ENCODE data around the gene TMEM190. TPM values are rescaled to one million over a fixed set of nuclear protein-coding genes. Genes with fewer than 3 reads are reported as not detected.

Gene TMEM190
- total and polyA plus RNA-seq, 2 of the 8 experiments (the other 6 are each of a cell fraction or from before 2014, with no cell fraction given): 1.6 TPM; not detected in 1

DNA sequence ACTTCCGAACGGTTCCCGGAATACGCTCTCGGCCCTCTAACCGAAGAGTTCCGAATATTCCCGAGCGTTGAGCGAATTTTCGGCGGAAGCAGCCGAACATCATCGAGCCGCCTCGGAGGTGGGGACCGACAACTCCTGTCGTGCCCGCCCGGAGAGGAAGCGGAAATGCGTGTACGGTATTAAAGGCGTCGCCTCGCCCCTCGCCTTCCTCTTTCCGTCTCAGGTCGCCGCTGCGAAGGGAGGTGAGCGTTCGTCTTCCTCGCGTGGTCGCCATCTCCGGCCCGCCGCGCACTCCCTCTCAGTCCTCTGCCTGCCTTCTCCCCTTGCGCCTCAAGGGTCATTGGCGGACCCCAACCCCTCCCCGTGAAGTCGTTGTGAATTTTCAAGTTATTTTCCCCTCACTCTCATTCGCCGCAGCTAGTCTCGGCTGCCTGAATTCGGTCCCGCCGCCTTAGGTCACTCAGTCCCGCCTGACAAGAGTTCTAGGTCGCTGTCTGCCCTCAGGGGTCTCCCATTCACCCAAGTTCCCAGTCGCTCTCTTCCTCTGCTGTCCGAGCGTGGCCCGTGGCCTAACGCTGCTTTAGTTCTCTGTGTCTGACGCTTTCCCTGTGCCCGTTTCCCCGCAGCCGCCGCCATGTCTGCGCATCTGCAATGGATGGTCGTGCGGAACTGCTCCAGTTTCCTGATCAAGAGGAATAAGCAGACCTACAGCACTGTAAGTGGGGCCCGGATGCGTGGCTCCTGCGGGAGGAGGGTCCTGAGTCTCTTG, 9.3 kb downstream of the TMEM190 start, which contains the start of gene RPL28:
Gene RPL28, plus strand, starts transcription at position 209 of the 769 bp plus-strand sequence. Its CDS starts 426 bp downstream, at position 635.
- Histone ChIP-seq H2BK12ac (ENCODE audit: low read depth, low read length) (peak within 1 kb of the TSS; percentile 84), H3K79me1 (ENCODE audit: low read depth, low read length) (peaks cover 33% of the 10 kb centered on the region), H3K36me3 (ENCODE audit: control insufficient read depth in 2 of 4, insufficient read depth in 4 of 4, low read length in 3 of 4) (peaks cover 23 to 35% (median 26%) of the 10 kb centered on the region in 4 experiments), H4K8ac (ENCODE audit: extremely low read depth, insufficient read depth, low read length) (peak within 1 kb of the TSS; percentile 19; the same call in 1 of the 2 replicates), H3K27me3 (replicated peaks in 1 of 4; ENCODE audit: control insufficient read depth in 3 of 4, extremely low read depth in 1 of 4, insufficient read depth in 3 of 4, low read length in 3 of 4) (peaks cover 0 to 6% (median 3%) of the 10 kb centered on the region in 4 experiments; a peak in 3 of 7 replicates), H2BK15ac (ENCODE audit: low read length) (peak within 1 kb of the TSS; percentile 96; the same call in 1 of the 2 replicates), H3K4me2 (ENCODE audit: insufficient read depth in 1 of 2, low read depth in 2 of 2, low read length in 2 of 2) (peak within 1 kb of the TSS; percentile 87 to 95), H2AK5ac (ENCODE audit: low read depth, low read length) (peak within 1 kb of the TSS; percentile 88), H3K79me2 (ENCODE audit: control insufficient read depth in 1 of 2, insufficient read depth in 2 of 2, low read length in 2 of 2) (peaks cover 17 to 27% of the 10 kb centered on the region in 2 experiments; a peak in 3 of 4 replicates), H3K4ac (replicated peaks; ENCODE audit: insufficient read length, low read depth, low read length) (peak within 1 kb of the TSS; percentile 40), H3K56ac (replicated peaks; ENCODE audit: insufficient read length, low read depth, low read length) (peak within 1 kb of the TSS; percentile 83), H3K9ac (replicated peaks in 1 of 4; ENCODE audit: extremely low read depth in 1 of 4, low read depth in 3 of 4, low read length in 3 of 4) (peak within 1 kb of the TSS; percentile 65 to 93 (median 82)), H3K27ac (ENCODE audit: low read depth, low read length) (peak within 1 kb of the TSS; percentile 86), H4K20me1 (replicated peaks in 1 of 2; ENCODE audit: control insufficient read depth in 1 of 2, insufficient read depth in 2 of 2, low read length in 2 of 2) (peaks cover 25 to 46% of the 10 kb centered on the region in 2 experiments), H2BK120ac (replicated peaks; ENCODE audit: low read depth, low read length) (no peak within 1 kb of the TSS), H3K18ac (ENCODE audit: extremely low read depth, low read length) (peak within 1 kb of the TSS; percentile 99), H2BK5ac (ENCODE audit: low read depth, low read length) (peak within 1 kb of the TSS; percentile 90), H3K23ac (ENCODE audit: insufficient read length) (no peak within 1 kb of the TSS), H2BK20ac (ENCODE audit: low read length) (0 out of 2 replicates have a peak within 1 kb of the TSS, but pooled peaks have one; percentile 61), H3K4me3 (ENCODE audit: extremely low read depth in 1 of 4, insufficient read depth in 2 of 4, low read depth in 3 of 4, low read length in 4 of 4) (peak within 1 kb of the TSS; percentile 89 to 97 (median 94)), H2AFZ (ENCODE audit: low read length) (peak within 1 kb of the TSS; percentile 98), H3K4me1 (replicated peaks in 1 of 4; ENCODE audit: control insufficient read depth in 3 of 4, insufficient read depth in 4 of 4, low read length in 3 of 4) (peaks cover 0 to 47% (median 38%) of the 10 kb centered on the region in 4 experiments; a peak in 6 of 7 replicates), H4K5ac (ENCODE audit: insufficient read length, low read depth, low read length) (peak within 1 kb of the TSS; percentile 91), H3K14ac (ENCODE audit: insufficient read length) (no peak within 1 kb of the TSS), H4K91ac (replicated peaks; ENCODE audit: insufficient read length, low read length) (peak within 1 kb of the TSS; percentile 71), H3K23me2 (ENCODE audit: low read depth, low read length) (peaks cover 31% of the 10 kb centered on the region), H3K9me3 (ENCODE audit: insufficient read depth in 2 of 2, low read depth in 1 of 2, low read length in 1 of 2) (no peaks in the 10 kb centered on the region)
- FAIRE-seq: peak; percentile 50
- CTCF ChIA-PET (ENCODE audit: partially characterized antibody): interaction anchor here (0.9 to 6.1 kb wide), 3 partner anchors 16 to 82 kb away, joined by 3 to 39 read pairs (median 4); no protein-coding TSS in a partner anchor
- WGBS, 2 experiments (ENCODE audit: extremely low coverage in 1 of 2, insufficient coverage in 1 of 2, insufficient read length in 1 of 2, insufficient replicate concordance in 2 of 2, low coverage in 1 of 2, low lambda C conversion rate in 2 of 2, missing lambda C conversion rate in 1 of 2): 1% methylated on average over 62 of the region's 68 CpGs; no CpG with 5 or more reads in 1 of the 2 experiments
- POLR2A ChIA-PET (ENCODE audit: partially characterized antibody): interaction anchor here (0.7 to 26.7 kb wide), 14 partner anchors 9 to 131 kb away, joined by 3 to 874 read pairs (median 4); partner anchors contain the start of genes IL11, KMT5C, TMEM190 and UBE2S
- peak; percentile 95 to 99 for DNase-seq (ENCODE audit: low read depth in 1 of 2, low spot score in 2 of 2)
- peak; percentile 93 for TF ChIP-seq SAP30 (IDR thresholded peaks at IDR 0.05; ENCODE audit: insufficient read depth, insufficient replicate concordance, low read length)
- peak; percentile 85 for TF ChIP-seq CREB1 (IDR thresholded peaks at IDR 0.05)
- TF ChIP-seq POLR2AphosphoS5 (IDR thresholded peaks at IDR 0.05; ENCODE audit: low read depth, low read length): peak; percentile 100
- TF ChIP-seq RFX5 (IDR thresholded peaks at IDR 0.05; ENCODE audit: borderline replicate concordance, low read depth, low read length): 0 out of 2 replicates have a peak, but pooled peaks have one; percentile 4
- TF ChIP-seq ASH2L (IDR thresholded peaks at IDR 0.05; ENCODE audit: low read length): peak; percentile 23
- peak; percentile 37 for TF ChIP-seq KDM4A (IDR thresholded peaks at IDR 0.05; ENCODE audit: low read depth, low read length, severe bottlenecking)
- TF ChIP-seq TAF7 (optimal IDR thresholded peaks at IDR 0.05; ENCODE audit: borderline replicate concordance, low read depth, low read length): peak; percentile 97
- peak; percentile 98 for TF ChIP-seq TBP (IDR thresholded peaks at IDR 0.05; ENCODE audit: low read depth, low read length)
- TF ChIP-seq PHF8 (conservative IDR thresholded peaks at IDR 0.05; ENCODE audit: low read depth, low read length): peak; percentile 85
- no peak for TF ChIP-seq BACH1 (IDR thresholded peaks at IDR 0.05; ENCODE audit: low read length)
- TF ChIP-seq HDAC2 (IDR thresholded peaks at IDR 0.05; ENCODE audit: borderline replicate concordance in 1 of 2, low read depth in 2 of 2, low read length in 2 of 2): no peak; a peak in 1 of 4 replicates
